GM15510 (cell line): ENCODE results near the gene SARDH.

Source experiments
- POLR2A ChIP-seq: IDR thresholded peaks from 3 replicates; pipeline ENCODE4 v1.6.1; 2011; ENCODE audit warnings: borderline replicate concordance; ENCODE audit not compliant: insufficient read length; ENCODE audit errors: extremely low read depth

Gene SARDH

DNA sequence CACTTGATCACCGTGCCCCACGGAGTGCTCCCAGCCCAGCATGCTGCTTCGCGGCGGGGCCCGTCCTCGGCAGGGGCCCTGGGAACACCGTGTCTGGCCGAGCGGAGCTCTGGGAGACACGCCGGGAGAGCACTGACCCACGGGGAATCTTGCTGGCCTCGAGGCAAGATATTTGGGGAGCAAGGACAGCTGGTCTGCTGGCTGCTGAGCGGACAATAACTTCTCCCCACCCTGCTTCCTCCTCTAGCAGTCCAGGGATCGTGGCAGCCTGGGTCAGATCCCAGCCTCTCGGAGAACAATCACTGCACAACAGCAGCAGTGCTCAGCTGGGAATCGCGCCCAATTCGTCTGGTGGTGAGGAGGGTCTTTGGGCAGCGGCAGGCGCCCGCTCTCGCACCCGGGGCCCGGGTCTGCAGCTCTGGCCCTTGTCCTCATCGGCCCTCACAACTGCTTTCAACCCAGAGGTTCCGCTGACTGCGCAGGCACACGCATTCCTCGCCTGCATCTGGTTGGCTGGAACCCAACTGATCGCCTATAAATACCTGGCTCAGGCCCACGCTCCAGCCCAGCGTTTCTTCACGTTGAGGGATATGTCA, 58.6 kb downstream of the SARDH start:
- TF ChIP-seq POLR2A = no peak

DNA sequence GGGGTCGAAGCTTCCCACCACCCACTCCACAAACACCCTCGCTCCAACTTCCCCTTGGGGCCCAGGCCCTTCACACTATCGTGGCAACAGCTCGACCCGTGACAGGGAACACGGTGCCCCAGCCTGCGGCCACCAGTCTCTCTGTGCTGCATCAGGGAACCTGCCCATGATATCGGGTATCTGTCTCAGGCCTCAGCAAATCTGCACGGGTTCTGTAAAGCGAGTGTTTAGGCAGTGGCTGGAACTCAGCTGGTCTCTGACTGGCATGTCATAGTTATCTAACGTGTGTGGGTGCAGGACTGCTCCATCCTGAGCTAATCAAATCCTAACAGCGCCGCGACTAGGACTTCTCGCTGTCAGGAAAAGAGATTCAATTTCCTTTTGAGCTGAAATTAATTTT, 59.1 kb downstream of the SARDH start:
- TF ChIP-seq POLR2A = no peak

DNA sequence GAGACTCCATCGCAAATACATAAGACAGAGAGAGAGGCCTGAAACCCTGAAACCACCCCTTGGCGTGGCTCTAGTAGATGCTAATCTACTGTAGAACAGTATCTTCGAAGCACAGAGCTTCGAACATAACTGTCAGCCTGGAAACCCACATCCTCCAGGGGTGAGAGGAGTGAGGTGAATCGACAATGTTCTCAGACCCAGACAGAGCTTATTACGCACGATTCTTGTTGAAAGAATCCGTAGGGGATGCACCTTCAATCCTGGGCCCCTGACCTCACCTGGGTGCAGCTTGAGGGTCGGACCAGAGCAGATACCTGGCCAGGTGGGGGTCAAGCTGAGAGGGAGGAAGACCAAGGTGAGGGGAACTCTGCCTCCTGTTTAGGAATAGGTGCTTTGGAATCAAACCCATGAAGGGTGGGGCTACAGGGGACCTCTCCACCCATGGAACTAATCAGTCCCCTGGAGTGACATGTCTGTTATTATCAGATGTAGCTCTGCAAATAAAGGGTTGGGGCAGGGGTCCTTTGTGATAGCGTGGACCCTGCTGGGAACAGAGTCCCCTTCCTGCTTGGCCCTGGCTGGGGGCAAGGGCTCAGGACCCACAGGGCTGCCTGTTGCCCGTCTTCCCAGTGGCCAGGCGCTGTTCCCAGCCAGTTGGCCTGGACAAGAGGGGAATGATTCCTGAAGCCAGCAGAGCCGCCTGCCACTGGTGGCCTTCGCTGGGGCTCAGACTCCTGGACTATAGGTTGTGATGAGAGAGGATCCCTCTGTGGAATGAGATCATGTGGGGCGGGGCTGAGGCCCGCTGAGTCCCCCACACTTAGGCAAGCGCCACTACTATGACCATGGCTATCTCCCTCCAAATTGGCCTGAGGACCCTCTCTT, 60.8 kb downstream of the SARDH start:
- no peak for TF ChIP-seq POLR2A

DNA sequence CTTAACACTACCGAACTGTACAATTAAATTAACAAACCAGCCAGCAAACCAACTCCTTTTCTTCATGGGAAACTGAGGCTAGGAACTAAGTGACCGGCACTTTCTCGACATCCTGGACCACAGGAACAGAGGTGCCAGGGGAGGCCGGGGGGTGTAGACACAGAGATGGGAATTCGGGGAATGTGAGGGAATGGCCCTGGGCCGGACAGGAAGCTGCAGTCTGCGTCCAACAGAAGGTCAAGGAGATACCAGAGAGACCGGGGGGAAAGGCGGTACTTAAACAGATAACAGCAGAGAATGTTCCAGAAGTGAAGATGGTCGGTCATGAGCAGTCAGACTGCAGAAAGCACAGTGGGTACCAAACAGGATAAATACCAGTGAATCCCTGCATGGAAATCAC, 61.7 kb downstream of the SARDH start:
- TF ChIP-seq POLR2A = no peak

DNA sequence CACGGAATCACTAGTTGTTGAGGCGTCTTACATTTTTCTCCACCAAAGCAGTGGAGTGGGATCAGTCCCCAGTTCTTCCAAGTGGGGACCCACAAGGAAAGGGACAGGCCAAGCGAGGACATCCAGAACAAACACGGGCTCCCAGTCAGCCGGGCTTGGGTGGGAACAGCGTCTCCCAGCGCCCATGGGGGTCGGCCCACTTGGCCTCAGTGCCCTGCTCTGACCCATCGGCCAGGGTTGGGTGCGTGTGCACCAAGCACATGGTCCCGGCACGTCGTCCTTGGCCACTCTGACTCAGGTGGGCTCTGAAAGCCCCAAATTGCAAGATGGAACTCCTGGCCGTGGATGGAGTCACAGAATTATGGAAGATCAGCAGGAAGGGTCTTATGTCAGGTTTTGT, 64.1 kb downstream of the SARDH start:
- TF ChIP-seq POLR2A = no peak

DNA sequence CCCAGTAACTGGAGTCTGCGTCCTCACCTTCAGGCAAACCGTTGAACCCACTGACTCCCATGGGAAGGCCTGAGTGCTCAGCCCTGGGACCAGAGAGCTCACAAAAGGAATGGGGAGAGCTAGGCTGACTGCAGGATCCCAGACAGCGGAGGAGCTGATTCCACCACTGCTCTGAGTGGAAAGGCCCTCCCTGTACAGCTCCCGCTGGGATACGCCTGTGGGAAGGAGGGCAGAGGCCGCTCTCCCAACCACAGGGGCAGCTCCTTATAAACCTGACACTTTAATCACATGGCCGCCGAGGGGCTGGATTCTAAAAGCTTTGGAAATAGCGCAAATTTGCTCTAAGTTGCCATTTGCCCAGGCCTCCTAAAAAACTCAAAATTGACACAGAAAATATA, 64.9 kb downstream of the SARDH start:
- no peak for TF ChIP-seq POLR2A

DNA sequence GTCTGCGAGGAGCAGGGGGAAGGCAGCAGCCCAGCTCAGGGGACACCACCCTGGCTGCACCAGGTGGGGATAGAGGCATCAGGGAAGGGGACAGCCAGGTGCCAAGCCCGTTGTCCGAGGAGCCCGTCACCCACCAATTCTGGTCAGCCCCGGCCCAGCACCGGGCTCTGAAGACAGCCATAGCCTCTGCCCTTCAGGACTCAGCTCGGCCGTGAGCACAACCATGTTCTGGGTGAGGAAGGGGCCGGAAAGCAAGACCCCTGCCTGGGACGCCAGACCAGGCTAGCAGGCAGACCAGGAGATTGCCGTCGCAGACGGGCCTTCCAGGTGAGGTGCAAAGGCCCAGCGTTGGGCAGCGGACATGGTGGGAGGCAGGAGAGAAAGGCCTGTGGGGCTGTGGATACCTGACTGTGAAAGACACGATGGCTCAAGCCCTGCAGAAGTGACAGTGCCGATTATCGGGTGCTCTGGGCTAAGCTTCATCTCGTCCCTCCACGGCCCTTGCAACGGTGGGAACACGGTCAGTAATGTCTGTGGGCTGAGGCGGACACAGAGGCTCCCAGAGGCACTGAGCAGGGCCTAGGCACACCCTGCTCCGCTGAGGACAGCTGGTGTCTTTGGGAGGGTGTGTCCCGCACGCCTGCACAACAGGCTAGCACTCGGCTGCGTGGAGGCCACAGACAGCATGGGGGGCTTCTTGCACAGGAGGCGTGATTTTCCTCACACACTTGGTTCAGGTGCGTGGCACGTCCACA, 65.5 kb downstream of the SARDH start:
- no peak for TF ChIP-seq POLR2A

DNA sequence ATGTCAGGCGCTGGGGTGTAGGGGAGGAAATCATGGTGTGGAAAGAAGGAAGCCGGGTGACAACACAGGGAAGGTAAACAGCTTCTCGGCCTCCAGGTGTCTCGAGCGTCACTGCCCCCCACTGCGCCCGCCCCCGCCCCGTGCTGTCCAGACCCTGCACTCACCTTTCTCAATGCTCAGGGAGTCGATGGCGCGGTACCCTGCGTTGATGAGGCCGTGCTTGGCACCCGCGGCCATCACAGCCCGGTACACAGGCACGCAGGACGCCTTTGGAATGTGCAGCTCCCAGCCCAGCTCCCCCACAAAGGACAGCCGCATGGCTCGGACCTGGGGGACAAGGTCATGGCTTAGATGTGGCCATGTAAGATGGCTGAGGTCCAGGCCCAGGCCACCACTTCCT, 66.8 kb downstream of the SARDH start:
- no peak for TF ChIP-seq POLR2A

DNA sequence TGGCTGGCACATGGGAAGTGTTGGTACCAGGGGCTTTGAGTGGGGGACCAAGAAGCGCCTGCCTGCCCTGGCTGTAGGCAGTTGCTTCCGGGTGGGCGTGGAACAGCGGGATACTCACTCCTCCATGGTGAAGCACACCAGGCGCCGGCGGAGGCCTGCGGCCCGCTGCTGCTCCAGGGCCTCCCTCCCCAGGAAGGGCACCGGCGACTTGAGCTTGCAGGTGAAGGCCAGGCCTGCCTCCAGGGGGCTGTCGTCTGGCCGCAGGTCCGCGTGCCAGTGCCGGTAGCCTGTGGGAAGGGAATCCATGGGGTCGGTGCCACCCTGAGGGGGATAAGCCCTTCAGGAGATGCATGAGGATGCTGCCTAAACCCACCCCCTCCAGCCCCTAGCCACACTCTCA, 67.7 kb downstream of the SARDH start:
- TF ChIP-seq POLR2A = no peak

DNA sequence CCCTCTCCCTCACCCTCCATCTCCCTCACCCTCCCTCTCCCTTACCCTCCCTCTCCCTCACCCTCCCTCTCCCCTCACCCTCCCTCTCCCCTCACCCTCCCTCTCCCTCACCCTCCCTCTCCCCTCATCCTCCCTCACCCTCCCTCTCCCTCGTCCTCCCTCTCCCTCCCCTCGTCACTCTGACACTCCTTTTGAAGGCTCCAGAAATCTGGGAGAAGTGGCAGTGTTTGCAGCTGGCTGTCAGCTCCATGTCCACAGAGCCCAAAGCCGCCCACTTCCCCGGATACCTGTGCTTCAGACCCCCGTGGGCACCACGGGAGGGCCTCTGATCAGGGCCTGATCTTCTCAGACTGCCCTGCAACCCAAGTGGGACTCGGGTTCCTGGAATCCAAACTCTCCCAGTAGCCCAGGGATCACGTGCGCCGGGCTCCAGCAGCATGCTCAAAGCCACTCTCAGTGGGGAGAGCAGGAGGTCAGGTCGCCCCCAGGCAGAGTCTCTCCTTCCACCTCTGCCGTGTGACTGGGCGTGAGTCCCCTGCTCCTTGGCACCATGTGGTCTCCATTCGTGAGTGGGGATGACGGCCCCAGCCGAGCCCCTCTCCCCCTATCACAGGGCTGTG, 68.9 kb downstream of the SARDH start:
- TF ChIP-seq POLR2A = no peak

DNA sequence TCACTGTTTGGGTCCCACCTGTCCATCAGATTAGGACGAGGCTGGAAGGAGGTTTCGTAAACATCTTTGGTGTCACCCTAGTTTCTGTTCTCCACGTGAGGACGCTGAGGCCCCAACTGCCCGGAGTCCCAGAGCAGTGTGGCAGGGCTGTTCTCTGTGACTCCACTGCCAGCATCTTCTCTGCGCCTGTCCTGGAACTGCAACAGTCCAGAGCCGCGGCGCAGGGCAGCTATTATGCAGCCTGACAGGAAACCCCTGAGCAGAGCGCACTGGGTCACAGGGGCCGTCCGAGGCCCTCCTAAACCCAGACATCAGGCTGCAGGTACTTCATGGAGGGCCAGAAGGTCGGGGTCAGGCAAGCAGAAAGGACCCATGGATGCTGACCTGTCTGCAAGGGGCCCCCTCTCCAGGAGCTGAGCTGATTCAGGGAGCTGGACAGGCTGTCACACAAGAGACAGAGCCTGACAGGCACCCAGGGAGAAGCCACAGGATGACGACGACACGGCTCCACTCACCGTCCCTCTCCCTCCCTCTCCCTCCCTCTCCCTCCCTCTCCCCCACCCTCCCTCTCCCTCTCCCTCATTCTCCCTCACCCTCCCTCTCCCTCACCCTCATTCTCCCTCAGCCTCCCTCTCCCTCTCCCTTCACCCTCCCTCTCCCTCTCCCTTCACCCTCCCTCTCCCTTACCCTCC, 70.2 kb downstream of the SARDH start:
- no peak for TF ChIP-seq POLR2A

DNA sequence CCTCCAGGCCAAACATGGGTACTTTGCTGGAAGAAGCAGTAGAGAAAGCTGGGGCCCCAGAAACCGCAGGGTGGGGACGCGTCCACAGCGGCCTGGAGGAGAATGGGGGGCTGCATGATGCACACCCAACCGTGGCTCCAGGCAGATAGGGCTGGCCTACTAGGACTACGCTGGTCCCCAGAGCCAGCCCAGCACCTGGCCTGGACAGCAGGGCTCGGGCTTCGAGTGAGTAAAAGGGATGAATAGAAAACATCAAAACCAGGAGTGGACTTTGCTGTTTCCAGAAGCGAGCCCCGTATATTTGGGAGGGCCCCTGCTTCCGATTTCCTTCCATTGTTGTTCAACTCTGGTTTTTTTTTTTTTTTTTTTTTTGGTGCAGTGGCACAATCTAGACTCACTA, 71.3 kb downstream of the SARDH start:
- TF ChIP-seq POLR2A = no peak

DNA sequence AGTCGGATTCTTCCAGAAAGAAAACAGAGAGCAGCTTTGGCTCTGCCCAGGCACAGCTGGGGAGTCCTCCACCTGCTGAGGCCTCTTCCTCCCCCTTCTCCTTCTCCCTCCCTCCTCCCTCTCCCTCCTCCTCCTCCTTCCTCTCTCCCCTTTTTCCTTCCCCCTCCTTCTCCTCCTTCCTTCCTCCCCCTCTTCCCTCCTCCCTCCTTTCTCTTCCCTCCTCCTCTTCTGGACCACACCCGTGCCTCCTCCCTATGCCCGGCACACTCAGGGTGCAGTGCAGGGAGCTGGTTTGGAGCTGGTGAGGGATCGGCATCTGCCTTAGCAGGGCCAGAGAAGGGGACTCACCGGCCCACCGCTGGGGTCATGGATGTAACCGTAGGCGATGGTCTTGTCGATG, 71.8 kb downstream of the SARDH start:
- TF ChIP-seq POLR2A = no peak

DNA sequence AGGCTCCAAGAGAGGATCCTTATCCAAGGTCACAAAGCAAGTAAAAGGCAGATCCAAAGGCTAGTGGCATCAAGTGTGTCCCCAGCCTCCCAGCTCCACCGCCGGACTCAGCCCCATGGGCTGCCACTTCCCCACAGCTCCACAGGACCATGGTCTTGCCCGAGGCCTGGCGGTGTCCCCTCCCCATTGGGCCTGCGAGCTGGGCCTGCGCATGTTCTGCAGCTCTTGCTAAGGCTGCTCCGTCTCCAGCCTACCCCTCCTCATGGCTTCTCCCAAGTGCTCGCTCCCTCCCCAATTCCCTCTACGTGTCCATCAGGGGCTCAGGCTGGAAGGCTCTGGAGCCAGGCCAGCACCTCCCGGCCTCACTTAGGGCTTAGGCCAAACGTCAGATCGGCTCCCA, 72.6 kb downstream of the SARDH start:
- TF ChIP-seq POLR2A = no peak

DNA sequence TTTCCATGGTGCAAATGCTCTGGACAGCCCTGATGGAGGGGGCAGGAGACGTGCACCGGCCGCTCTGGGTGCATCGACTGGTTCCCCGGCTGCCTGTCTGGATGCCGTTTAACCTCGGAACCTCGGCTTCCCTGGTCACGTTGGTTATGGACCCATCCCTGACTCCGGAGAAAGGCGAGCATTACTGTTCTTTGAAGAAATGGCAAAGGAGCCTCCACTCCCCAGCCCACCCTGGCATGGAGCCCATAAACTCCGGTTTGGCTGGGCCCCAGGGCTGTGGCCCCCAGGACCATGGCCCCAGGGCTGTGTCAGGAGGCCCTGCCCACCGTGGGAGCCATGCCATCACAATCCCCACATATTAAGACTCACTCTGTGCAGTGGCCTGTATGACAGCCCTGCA, 73.1 kb downstream of the SARDH start:
- no peak for TF ChIP-seq POLR2A

DNA sequence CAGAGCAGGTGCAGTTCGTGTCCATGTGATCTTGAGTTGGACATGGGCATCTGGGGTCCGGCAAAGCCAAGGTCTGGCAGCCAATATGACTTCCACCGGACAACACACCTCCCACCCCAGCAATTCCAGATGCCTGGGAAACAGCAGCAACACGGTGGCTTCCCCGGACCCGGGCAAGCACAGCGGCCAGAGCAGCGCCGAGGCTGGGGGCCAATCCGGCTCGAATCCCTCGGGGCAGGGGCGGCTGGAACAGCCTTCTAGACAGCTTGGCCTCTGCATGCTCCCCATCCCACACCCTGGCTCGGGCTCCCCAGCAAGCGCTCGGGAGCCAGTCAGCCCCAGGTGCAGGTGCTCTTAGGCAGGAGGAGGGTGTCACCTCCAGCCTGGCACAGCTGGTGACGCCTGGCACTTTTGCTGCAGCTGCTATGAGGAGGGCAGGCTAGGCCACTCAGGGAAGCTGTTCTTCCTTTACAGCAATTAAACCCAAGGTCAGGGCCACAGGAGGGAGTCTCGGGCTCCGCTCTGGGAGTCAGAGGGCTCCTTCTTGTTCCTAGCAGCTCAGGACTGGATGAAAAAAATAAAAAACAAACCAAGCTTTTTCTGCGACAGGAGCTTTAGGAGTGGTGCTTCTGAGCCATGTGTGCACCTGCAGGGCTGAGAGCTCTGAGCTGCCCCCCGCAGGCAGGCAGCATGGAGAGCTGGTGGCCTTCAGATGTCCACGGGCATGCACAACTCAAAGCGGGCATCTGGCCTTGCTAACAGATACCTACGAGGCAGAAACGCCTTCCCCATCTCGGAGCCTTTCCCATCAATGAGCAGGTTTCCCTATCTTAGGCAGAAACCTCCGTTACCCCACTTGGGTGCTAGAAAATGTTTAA, 73.7 kb downstream of the SARDH start:
- TF ChIP-seq POLR2A = no peak
